Neural crest cell (in vitro differentiated cells): ENCODE data around the gene AGBL1. TPM values are rescaled to one million over a fixed set of nuclear protein-coding genes. Genes with fewer than 3 reads are reported as not detected.
"Not testable (repeated sequence)": the region's sequence is repeated elsewhere in the genome, so short reads cannot be mapped to it uniquely, and the experiment has no call there.

Experiments used
- DNase-seq: peaks from one replicate; pipeline ENCODE4 v3.0.0; 2021; ENCODE audit warnings: low read depth, mixed read lengths, low spot score
- H3K27ac Mint-ChIP-seq: one replicate; pipeline ENCODE4 v1.8.0; 2021; ENCODE audit warnings: mild to moderate bottlenecking, mixed read lengths; ENCODE audit not compliant: unreplicated experiment
- H3K27me3 Mint-ChIP-seq: 2 replicates; pipeline ENCODE4 v1.8.0; 2021; ENCODE audit warnings: low read depth, mild to moderate bottlenecking, mixed read lengths
- H3K36me3 Mint-ChIP-seq: 2 replicates; pipeline ENCODE4 v1.8.0; 2021; ENCODE audit warnings: low read depth, mild to moderate bottlenecking, mixed read lengths
- H3K4me1 Mint-ChIP-seq: 2 replicates; pipeline ENCODE4 v1.8.0; 2021; ENCODE audit warnings: mixed read lengths
- H3K4me3 Mint-ChIP-seq: one replicate; pipeline ENCODE4 v1.8.0; 2021; ENCODE audit warnings: mild to moderate bottlenecking, mixed read lengths
- H3K9me3 Mint-ChIP-seq: 2 replicates; pipeline ENCODE4 v1.8.0; 2021; ENCODE audit warnings: mixed read lengths
- total RNA-seq: library from RNA; stranded (reverse); gene quantifications from 2 replicates; pipeline ENCODE4 v1.2.1, GENCODE V29; 2021
- TF ChIP-seq, protein P1 (sequence below): fragments of 200-600 bp; sonication (generic); conservative IDR thresholded peaks from 2 replicates; pipeline ENCODE4 v1.5.0; 2021; ENCODE audit warnings: antibody characterized with exemption, mild to moderate bottlenecking

AGBL1 gene
- total RNA-seq, 1 donor from 2014 or later, result 0.05 TPM

DNA sequence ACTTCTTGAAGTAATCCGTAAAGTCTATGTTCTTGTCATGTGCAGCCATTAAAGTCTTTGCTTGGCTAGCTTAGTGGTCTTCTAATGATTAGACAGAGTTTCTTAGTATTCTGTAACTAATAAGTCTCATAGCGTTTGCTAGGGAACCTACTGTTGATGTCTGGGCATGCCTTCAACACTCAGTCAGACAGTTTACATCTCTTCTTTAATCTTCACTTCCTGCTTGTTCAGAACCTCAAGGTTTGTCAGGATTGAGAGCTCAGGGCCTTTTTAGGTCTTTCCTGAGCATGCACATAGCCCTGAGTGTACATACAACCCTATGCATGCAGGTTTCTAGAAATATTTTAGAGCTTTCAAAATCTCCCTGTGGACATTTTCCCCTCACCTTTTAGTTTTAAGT is 426.3 kb downstream of the AGBL1 start:
- TF ChIP-seq, protein P1, sequence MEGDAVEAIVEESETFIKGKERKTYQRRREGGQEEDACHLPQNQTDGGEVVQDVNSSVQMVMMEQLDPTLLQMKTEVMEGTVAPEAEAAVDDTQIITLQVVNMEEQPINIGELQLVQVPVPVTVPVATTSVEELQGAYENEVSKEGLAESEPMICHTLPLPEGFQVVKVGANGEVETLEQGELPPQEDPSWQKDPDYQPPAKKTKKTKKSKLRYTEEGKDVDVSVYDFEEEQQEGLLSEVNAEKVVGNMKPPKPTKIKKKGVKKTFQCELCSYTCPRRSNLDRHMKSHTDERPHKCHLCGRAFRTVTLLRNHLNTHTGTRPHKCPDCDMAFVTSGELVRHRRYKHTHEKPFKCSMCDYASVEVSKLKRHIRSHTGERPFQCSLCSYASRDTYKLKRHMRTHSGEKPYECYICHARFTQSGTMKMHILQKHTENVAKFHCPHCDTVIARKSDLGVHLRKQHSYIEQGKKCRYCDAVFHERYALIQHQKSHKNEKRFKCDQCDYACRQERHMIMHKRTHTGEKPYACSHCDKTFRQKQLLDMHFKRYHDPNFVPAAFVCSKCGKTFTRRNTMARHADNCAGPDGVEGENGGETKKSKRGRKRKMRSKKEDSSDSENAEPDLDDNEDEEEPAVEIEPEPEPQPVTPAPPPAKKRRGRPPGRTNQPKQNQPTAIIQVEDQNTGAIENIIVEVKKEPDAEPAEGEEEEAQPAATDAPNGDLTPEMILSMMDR, result no peak
- H3K4me1 Mint-ChIP-seq, result no peaks in the 10 kb centered on the region
- H3K27ac Mint-ChIP-seq, result no peak overlapping the region
- no peak for DNase-seq
- H3K9me3 Mint-ChIP-seq, result peaks cover 3% of the 10 kb centered on the region
- H3K27me3 Mint-ChIP-seq, result peaks cover 14% of the 10 kb centered on the region
- H3K4me3 Mint-ChIP-seq, result no peak overlapping the region
- no peaks in the 10 kb centered on the region for H3K36me3 Mint-ChIP-seq

DNA sequence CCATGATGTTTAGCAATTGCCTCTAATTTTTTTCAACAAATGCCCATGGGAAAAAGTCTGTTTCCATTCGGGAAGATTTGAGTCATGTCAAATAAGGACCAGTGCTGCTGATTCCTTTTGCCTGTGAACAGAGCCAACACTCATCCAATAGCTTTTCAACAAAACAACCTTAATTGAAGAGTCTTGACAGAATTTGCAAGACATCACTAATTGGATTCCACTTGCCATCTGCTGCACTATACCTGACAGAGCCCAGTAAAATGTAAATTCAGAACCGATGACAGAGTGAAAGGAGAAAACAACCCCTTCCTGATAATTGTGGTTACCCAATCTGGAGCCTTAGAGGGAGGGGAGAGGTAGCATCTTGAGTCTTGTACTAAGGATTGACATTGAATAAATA is 426.7 kb downstream of the AGBL1 start:
- H3K27ac Mint-ChIP-seq, result no peak overlapping the region
- peaks cover 3% of the 10 kb centered on the region for H3K9me3 Mint-ChIP-seq

DNA sequence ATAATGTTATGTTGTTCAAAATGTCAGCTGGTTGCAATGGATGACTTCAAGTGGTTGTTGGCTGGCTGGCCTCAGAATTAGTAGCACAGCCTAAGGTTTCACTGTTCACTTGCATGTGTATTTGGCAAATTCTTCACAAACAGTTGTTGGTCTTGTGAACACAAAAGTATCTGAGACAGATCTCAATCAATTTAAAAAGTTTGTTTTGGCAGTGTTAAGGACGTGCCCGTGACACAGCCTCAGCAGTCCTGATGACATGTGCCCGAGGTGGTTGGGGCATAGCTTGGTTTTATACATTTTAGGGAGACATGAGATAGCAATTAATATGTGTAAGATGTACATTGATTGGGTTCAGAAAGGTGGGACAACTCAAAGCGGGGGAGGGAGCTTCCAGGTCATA is 436.0 kb downstream of the AGBL1 start:
- Mint-ChIP-seq H3K27me3 (peaks cover 14% of the 10 kb centered on the region), H3K9me3 (no peaks in the 10 kb centered on the region), H3K27ac (no peak overlapping the region), H3K36me3 (no peaks in the 10 kb centered on the region), H3K4me3 (no peak overlapping the region), H3K4me1 (no peaks in the 10 kb centered on the region)
- TF ChIP-seq, protein P1, result no peak
- no peak for DNase-seq

More for the DNA sequence above, 426.7 kb downstream of the AGBL1 start:
- DNase-seq, result no peak
- TF ChIP-seq, protein P1, result no peak
- peaks cover 16% of the 10 kb centered on the region for H3K27me3 Mint-ChIP-seq
- H3K36me3 Mint-ChIP-seq, result no peaks in the 10 kb centered on the region
- no peaks in the 10 kb centered on the region for H3K4me1 Mint-ChIP-seq
- H3K4me3 Mint-ChIP-seq, result no peak overlapping the region

DNA sequence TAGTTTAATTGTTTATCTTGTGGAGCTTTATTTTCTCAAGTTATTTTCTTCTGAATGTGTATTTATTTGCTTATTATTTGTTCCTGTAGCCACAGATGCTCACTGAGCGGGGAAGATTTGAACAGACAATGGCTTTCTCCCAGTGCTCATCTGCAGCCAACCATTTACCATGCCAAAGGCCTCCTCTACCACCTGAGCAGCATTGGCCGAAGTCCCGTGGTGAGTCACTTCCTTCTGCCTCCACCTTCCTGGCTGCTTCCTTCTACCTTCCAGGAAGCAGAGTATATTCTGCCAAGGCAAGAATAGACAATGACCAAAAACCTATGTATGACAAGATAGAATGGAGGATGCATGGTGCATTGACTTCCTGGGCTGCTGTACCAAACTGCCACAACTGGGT is 443.1 kb downstream of the AGBL1 start:
- H3K27me3 Mint-ChIP-seq, result peaks cover 4% of the 10 kb centered on the region
- no peak for DNase-seq
- TF ChIP-seq, protein P1, result no peak
- H3K4me3 Mint-ChIP-seq, result no peak overlapping the region
- no peak overlapping the region for H3K27ac Mint-ChIP-seq
- H3K4me1 Mint-ChIP-seq, result no peaks in the 10 kb centered on the region
- H3K9me3 Mint-ChIP-seq, result peaks cover 2% of the 10 kb centered on the region
- H3K36me3 Mint-ChIP-seq, result no peaks in the 10 kb centered on the region

DNA sequence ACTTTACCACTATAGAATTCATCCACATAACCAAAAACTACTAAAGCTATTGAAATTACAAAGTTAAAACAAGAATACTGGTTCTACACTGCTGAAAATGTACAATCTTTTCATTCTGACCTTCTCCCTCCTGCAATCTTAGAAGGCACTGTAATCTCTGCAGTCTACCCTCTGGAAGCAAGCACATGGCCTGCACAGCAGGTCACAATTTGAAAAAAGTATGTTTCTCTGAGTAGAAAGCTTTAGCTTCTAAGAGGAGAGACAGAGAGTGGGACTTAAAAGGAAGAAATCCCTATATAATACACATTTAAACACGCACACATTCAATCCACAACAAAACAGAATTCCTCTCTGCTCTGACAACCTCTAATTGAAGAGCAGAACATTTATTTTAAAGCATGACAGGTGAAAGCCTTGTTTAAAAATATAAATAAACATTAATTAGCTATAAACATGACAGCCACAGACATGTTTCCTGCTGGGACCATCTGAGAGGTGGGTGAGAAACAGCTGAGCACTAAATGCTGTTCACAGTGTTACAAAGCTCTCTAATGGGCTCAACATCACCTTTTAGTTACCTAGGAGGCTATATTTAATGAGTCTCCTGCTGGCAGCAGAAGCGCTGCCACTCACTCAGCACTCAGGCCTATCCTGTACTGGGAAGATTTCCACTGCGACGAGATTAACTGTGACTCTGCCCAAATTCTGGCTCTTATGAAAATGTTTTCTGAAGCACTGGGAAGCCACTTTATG is 447.4 kb downstream of the AGBL1 start:
- Mint-ChIP-seq H3K4me1 (no peaks in the 10 kb centered on the region), H3K36me3 (no peaks in the 10 kb centered on the region), H3K27me3 (no peaks in the 10 kb centered on the region), H3K4me3 (no peak overlapping the region), H3K9me3 (peaks cover 2% of the 10 kb centered on the region), H3K27ac (no peak overlapping the region)
- TF ChIP-seq, protein P1, result no peak
- DNase-seq, result no peak

DNA sequence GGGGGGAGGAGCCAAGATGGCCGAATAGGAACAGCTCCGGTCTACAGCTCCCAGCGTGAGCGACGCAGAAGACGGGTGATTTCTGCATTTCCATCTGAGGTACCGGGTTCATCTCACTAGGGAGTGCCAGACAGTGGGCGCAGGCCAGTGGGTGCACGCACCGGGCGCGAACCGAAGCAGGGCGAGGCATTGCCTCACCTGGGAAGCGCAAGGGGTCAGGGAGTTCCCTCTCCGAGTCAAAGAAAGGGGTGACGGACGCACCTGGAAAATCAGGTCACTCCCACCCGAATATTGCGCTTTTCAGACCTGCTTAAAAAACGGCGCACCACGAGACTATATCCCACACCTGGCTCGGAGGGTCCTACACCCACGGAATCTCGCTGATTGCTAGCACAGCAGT is 448.4 kb downstream of the AGBL1 start:
- not testable (repeated sequence) for DNase-seq, H3K9me3 Mint-ChIP-seq, H3K4me3 Mint-ChIP-seq, H3K36me3 Mint-ChIP-seq, H3K27ac Mint-ChIP-seq, H3K4me1 Mint-ChIP-seq, H3K27me3 Mint-ChIP-seq
